Thoracic aorta (tissue), 2 donors: ENCODE data around the gene UBE2D4. TPM values are rescaled to one million over a fixed set of nuclear protein-coding genes. Genes with fewer than 3 reads are reported as not detected.
"Not testable (repeated sequence)": the region's sequence is repeated elsewhere in the genome, so short reads cannot be mapped to it uniquely, and the experiment has no call there.

ENCODE experiments used
- ATAC-seq: fragments of 150-250 bp; one replicate; pipeline ENCODE4 v1.8.0; 2017; ENCODE audit warnings: low read depth; ENCODE audit not compliant: insufficient number of reproducible peaks, low FRiP score
- DNase-seq: peaks from one replicate; pipeline ENCODE4 v3.0.0-alpha.2; 2020; ENCODE audit warnings: low spot score
- H3K27ac ChIP-seq, 2 donors: fragments of 200-600 bp; sonication (generic); 1 replicate in 1 of 2; 2 replicates in 1 of 2; pipeline ENCODE4 v1.5.1; 2016; ENCODE audit warnings: mild to moderate bottlenecking in 2 of 2, moderate library complexity in 2 of 2
- H3K27me3 ChIP-seq: fragments of 200-600 bp; sonication (generic); replicated peaks from 2 replicates; pipeline ENCODE4 v1.6.0; 2016; ENCODE audit warnings: mild to moderate bottlenecking; ENCODE audit not compliant: insufficient read depth
- H3K36me3 ChIP-seq: fragments of 200-600 bp; sonication (generic); one replicate; pipeline ENCODE4 v1.5.1; 2016
- H3K4me1 ChIP-seq, 2 donors: fragments of 200-600 bp; sonication (generic); 1 replicate in 1 of 2; 2 replicates in 1 of 2; pipeline versions ENCODE4 v1.5.1 to v1.6.0; 2016; ENCODE audit warnings: low read depth in 2 of 2, mild to moderate bottlenecking in 1 of 2; ENCODE audit not compliant: control insufficient read depth in 1 of 2
- H3K4me3 ChIP-seq: fragments of 200-600 bp; sonication (generic); 2 replicates; pipeline ENCODE4 v1.5.1; 2016; ENCODE audit warnings: mild to moderate bottlenecking
- H3K9me3 ChIP-seq: fragments of 200-600 bp; sonication (generic); 2 replicates; pipeline ENCODE4 v1.5.1; 2016
- CTCF ChIP-seq: fragments of 200-600 bp; sonication (generic); IDR thresholded peaks from one replicate; pipeline ENCODE4 v1.5.1; 2019; ENCODE audit warnings: antibody characterized with exemption
- total RNA-seq, 2 donors: library from RNA; depleted of rRNA; stranded (reverse); fragments of >200 nt; gene quantifications; one replicate each; pipeline versions ENCODE4 v1.1.0 to v1.2.3, GENCODE V29; 2016

The UBE2D4 gene
- total RNA-seq, 2 donors from 2014 or later, result 28.7 to 35.1 TPM

- Histone ChIP-seq H3K9me3 (no peaks in the 10 kb centered on the region), H3K4me3 (no peak overlapping the region), H3K27ac (no peak overlapping the region), H3K27me3 (no peaks in the 10 kb centered on the region), H3K4me1 (peaks cover 3 to 34% of the 10 kb centered on the region in 2 donors), H3K36me3 (peaks cover 6% of the 10 kb centered on the region)
- no peak for TF ChIP-seq CTCF
- no peak for DNase-seq
- ATAC-seq, result no peak
Observed at GRCh38 chr7:43890468-43890867, 35.8 kb upstream of the UBE2D4 start.

GRCh38 chr7:43891069-43891955 is 34.9 kb upstream of the UBE2D4 start:
- no peak for DNase-seq
- Histone ChIP-seq H3K27ac (no peak overlapping the region), H3K4me3 (no peak overlapping the region), H3K4me1 (peaks cover 3 to 34% of the 10 kb centered on the region in 2 donors), H3K36me3 (no peaks in the 10 kb centered on the region), H3K9me3 (no peaks in the 10 kb centered on the region), H3K27me3 (no peaks in the 10 kb centered on the region)
- no peak for TF ChIP-seq CTCF
- no peak for ATAC-seq

GRCh38 chr7:43895847-43896415 is 30.3 kb upstream of the UBE2D4 start:
- no peak for TF ChIP-seq CTCF

GRCh38 chr7:43898571-43898970 is 27.7 kb upstream of the UBE2D4 start:
- DNase-seq, result not testable (repeated sequence)

More at GRCh38 chr7:43895847-43896415, 30.3 kb upstream of the UBE2D4 start:
- Histone ChIP-seq H3K36me3 (no peaks in the 10 kb centered on the region), H3K9me3 (no peaks in the 10 kb centered on the region), H3K4me3 (no peak overlapping the region), H3K27me3 (no peaks in the 10 kb centered on the region), H3K4me1 (peaks cover 5 to 22% of the 10 kb centered on the region in 2 donors), H3K27ac (no peak overlapping the region)
- DNase-seq, result no peak
- no peak for ATAC-seq

GRCh38 chr7:43902542-43903054 is 23.6 kb upstream of the UBE2D4 start:
- DNase-seq (no peak), ATAC-seq (no peak)
- TF ChIP-seq CTCF, result no peak
- Histone ChIP-seq H3K4me3 (no peak overlapping the region), H3K27ac (no peak overlapping the region), H3K27me3 (no peaks in the 10 kb centered on the region), H3K36me3 (no peaks in the 10 kb centered on the region), H3K9me3 (no peaks in the 10 kb centered on the region), H3K4me1 (peaks cover 16 to 42% of the 10 kb centered on the region in 2 donors)

More at GRCh38 chr7:43898571-43898970, 27.7 kb upstream of the UBE2D4 start:
- not testable (repeated sequence) for H3K27me3 ChIP-seq, H3K9me3 ChIP-seq, ATAC-seq, H3K4me3 ChIP-seq, H3K36me3 ChIP-seq, H3K27ac ChIP-seq
- H3K4me1 ChIP-seq, result peaks cover 3 to 22% of the 10 kb centered on the region in 2 donors
